Lung (tissue), 12 donors: ENCODE data around the gene CFH. TPM values are rescaled to one million over a fixed set of nuclear protein-coding genes. Genes with fewer than 3 reads are reported as not detected.
"Not testable (repeated sequence)": the region's sequence is repeated elsewhere in the genome, so short reads cannot be mapped to it uniquely, and the experiment has no call there.

Source experiments
- ATAC-seq: fragments of 200-7000 bp; cut with Tn5 transposase; one replicate; pipeline ENCODE4 v1.9.1; 2020; ENCODE audit warnings: moderate number of reproducible peaks; ENCODE audit not compliant: insufficient read depth, low FRiP score
- DNase-seq, 3 donors: peaks; one replicate each; pipeline ENCODE4 v3.0.0-alpha.2; 2013 to 2017
- H3K27ac ChIP-seq, 2 donors: one replicate each; pipeline ENCODE4 v1.5.1; 2013; ENCODE audit warnings: mild to moderate bottlenecking in 2 of 2, moderate library complexity in 2 of 2, control low read depth in 1 of 2, inconsistent platforms in 1 of 2, low read depth in 1 of 2, low read length in 1 of 2
- H3K27me3 ChIP-seq, 3 donors: one replicate each; pipeline ENCODE4 v1.5.1; 2013; ENCODE audit warnings: low read length in 2 of 3; ENCODE audit not compliant: control insufficient read depth in 3 of 3, insufficient read depth in 3 of 3
- H3K36me3 ChIP-seq, 4 donors: one replicate each; pipeline ENCODE4 v1.5.1; 2013; ENCODE audit warnings: low read length in 4 of 4, mild to moderate bottlenecking in 1 of 4, moderate library complexity in 1 of 4; ENCODE audit not compliant: control insufficient read depth in 4 of 4, insufficient read depth in 4 of 4
- H3K4me1 ChIP-seq, 5 donors: one replicate each; pipeline ENCODE4 v1.5.1; 2013; ENCODE audit warnings: low read length in 5 of 5, mild to moderate bottlenecking in 2 of 5, moderate library complexity in 1 of 5; ENCODE audit not compliant: control insufficient read depth in 5 of 5, insufficient read depth in 5 of 5
- H3K4me3 ChIP-seq: one replicate; pipeline ENCODE4 v1.5.1; 2013; ENCODE audit warnings: mild to moderate bottlenecking, control low read depth, moderate library complexity
- H3K9ac ChIP-seq, 2 donors: one replicate each; pipeline ENCODE4 v1.5.1; 2013; ENCODE audit warnings: low read length in 2 of 2, control low read depth in 1 of 2; ENCODE audit not compliant: insufficient read depth in 1 of 2
- H3K9me3 ChIP-seq, 4 donors: one replicate each; pipeline ENCODE4 v1.5.1; 2013; ENCODE audit warnings: low read length in 3 of 4, mild to moderate bottlenecking in 1 of 4, moderate library complexity in 1 of 4; ENCODE audit not compliant: control insufficient read depth in 4 of 4, insufficient read depth in 3 of 4
- CTCF ChIP-seq: IDR thresholded peaks from 2 replicates; pipeline ENCODE4 v1.5.1; 2012; ENCODE audit warnings: mild to moderate bottlenecking; ENCODE audit errors: control extremely low read depth, extremely low read depth
- WGBS, 2 donors: extraction: QIAGEN DNeasy Blood & Tissue Kit; methylation state at CpG; one replicate each; pipeline ENCODE4 v1.1.7; 2013; 5-methylcytosine and 5-hydroxymethylcytosine counted together
- polyA plus RNA-seq, 2 donors: library from polyadenylated mRNA; stranded (reverse); fragments of 200-250 nt; gene quantifications; one replicate each; pipeline ENCODE4 v1.2.1, GENCODE V29; 2013
- total RNA-seq, 2 donors: library from RNA; depleted of rRNA in 1 of 2; stranded (reverse); fragments of >200 nt in 1 of 2; gene quantifications; one replicate each; pipeline ENCODE4 v1.2.1, GENCODE V29; 2014 to 2021
- donor health status: control.
- donor health status: control.
- donor health status: Bipolar disorder and iron deficiency.
- donor health status: healthy.
- donor health status: DM: yes; HTN: yes; CAD: no.

The CFH gene
- total and polyA plus RNA-seq, 4 donors = 26.8 to 185 (median 62.7) TPM

- no peak for TF ChIP-seq CTCF
- ATAC-seq = no peak
- Histone ChIP-seq H3K9me3 (no peaks in the 10 kb centered on the region), H3K27me3 (no peaks in the 10 kb centered on the region), H3K4me1 (no peaks in the 10 kb centered on the region), H3K36me3 (no peaks in the 10 kb centered on the region), H3K27ac (no peak overlapping the region), H3K9ac (no peak overlapping the region), H3K4me3 (no peak overlapping the region)
- 91 to 96% methylated on average over 2 of the region's 2 CpGs for WGBS, 2 donors
- no peak for DNase-seq
Measured at GRCh38 chr1:196638466-196638865, 13.4 kb upstream of the CFH start.

GRCh38 chr1:196639291-196639690 lies 12.6 kb upstream of the CFH start:
- not testable (repeated sequence) for H3K27me3 ChIP-seq, H3K36me3 ChIP-seq, H3K27ac ChIP-seq, H3K9me3 ChIP-seq, H3K4me1 ChIP-seq, H3K9ac ChIP-seq, H3K4me3 ChIP-seq, ATAC-seq, DNase-seq
- 80 to 90% methylated on average over 5 of the region's 5 CpGs for WGBS, 2 donors

- Histone ChIP-seq H3K9me3 (no peaks in the 10 kb centered on the region), H3K27ac (no peak overlapping the region), H3K36me3 (no peaks in the 10 kb centered on the region), H3K4me3 (no peak overlapping the region), H3K4me1 (no peaks in the 10 kb centered on the region), H3K9ac (no peak overlapping the region), H3K27me3 (no peaks in the 10 kb centered on the region)
- WGBS, 2 donors = 86 to 97% methylated on average over 1 of the region's 1 CpG
- DNase-seq (no peak), ATAC-seq (no peak)
- no peak for TF ChIP-seq CTCF
Measured at GRCh38 chr1:196640976-196641375, 10.9 kb upstream of the CFH start.

- H3K27me3 ChIP-seq = no peaks in the 10 kb centered on the region
- no peak for TF ChIP-seq CTCF
Measured at GRCh38 chr1:196649990-196650389, 1.9 kb upstream of the CFH start.

More at GRCh38 chr1:196649990-196650389, 1.9 kb upstream of the CFH start:
- WGBS, 2 donors = 88 to 89% methylated on average over 12 of the region's 12 CpGs
- Histone ChIP-seq H3K4me1 (peaks cover 0 to 5% (median 0%) of the 10 kb centered on the region in 5 donors), H3K9me3 (no peaks in the 10 kb centered on the region), H3K36me3 (no peaks in the 10 kb centered on the region), H3K4me3 (no peak overlapping the region), H3K27ac (no peak overlapping the region), H3K9ac (no peak overlapping the region)
- ATAC-seq = no peak
- no peak for DNase-seq
